Stimulated activated CD4-positive, alpha-beta T cell treated with anti-CD3 and anti-CD28 coated beads, TNF-alpha, amount 100 ng/mL, for 24 hours (primary cell): ENCODE measurements around the gene ADK.
"Not testable (repeated sequence)": the region's sequence is repeated elsewhere in the genome, so short reads cannot be mapped to it uniquely, and the experiment has no call there.

Experiments used
- DNase-seq, 3 experiments: peaks; one replicate each; pipeline ENCODE4 v3.0.0-alpha.2; 2020; ENCODE audit warnings: low read depth in 3 of 3

ADK gene

GRCh38 chr10:74145133-74145532 is 5.9 kb upstream of the ADK start:
- no peak for DNase-seq

GRCh38 chr10:74146980-74147379 is 4.0 kb upstream of the ADK start:
- not testable (repeated sequence) for DNase-seq

- DNase-seq: peak; percentile 62 to 77 (median 77)
Measured at GRCh38 chr10:74150204-74150989, 624 bp upstream of the ADK start, which contains the start of gene AP3M1. TSS of gene AP3M1 (minus strand) at chr10:74150828. CDS start at chr10:74138379, 12,449 bp downstream.

GRCh38 chr10:74151879-74152722 is 1.1 kb downstream of the ADK start:
- DNase-seq: no peak

GRCh38 chr10:74153123-74153522 is 2.1 kb downstream of the ADK start:
- DNase-seq: no peak

- DNase-seq: no peak
Measured at GRCh38 chr10:74153676-74154075, 2.7 kb downstream of the ADK start.

- no peak for DNase-seq
Measured at GRCh38 chr10:74156919-74157289, 5.9 kb downstream of the ADK start.

GRCh38 chr10:74160013-74160412 is 9.0 kb downstream of the ADK start:
- DNase-seq: no peak

GRCh38 chr10:74163319-74164068 is 12.5 kb downstream of the ADK start:
- no peak for DNase-seq

GRCh38 chr10:74164716-74165529 is 13.9 kb downstream of the ADK start:
- DNase-seq: no peak

GRCh38 chr10:74165530-74165901 is 14.5 kb downstream of the ADK start:
- DNase-seq: no peak

- DNase-seq: no peak
Measured at GRCh38 chr10:74167443-74167842, 16.4 kb downstream of the ADK start.

GRCh38 chr10:74171625-74172024 is 20.6 kb downstream of the ADK start:
- no peak for DNase-seq

GRCh38 chr10:74174521-74174920 is 23.5 kb downstream of the ADK start:
- DNase-seq: no peak

GRCh38 chr10:74175510-74176379 is 24.7 kb downstream of the ADK start:
- no peak for DNase-seq

- DNase-seq: peak; percentile 93 to 96 (median 94)
Measured at GRCh38 chr10:74176380-74177139, 25.5 kb downstream of the ADK start.

GRCh38 chr10:74177140-74177677 is 26.2 kb downstream of the ADK start:
- peak; percentile 7 to 40 (median 30) for DNase-seq

GRCh38 chr10:74178042-74178791 is 27.2 kb downstream of the ADK start:
- no peak for DNase-seq
